Measurements from ENCODE around the gene CEP192. TPM values are rescaled to one million over a fixed set of nuclear protein-coding genes. Genes with fewer than 3 reads are reported as not detected.

The CEP192 gene
- polyA plus RNA-seq, 1 of the 3 experiments (the other 2 are of a cell fraction) = 9.4 TPM

DNA sequence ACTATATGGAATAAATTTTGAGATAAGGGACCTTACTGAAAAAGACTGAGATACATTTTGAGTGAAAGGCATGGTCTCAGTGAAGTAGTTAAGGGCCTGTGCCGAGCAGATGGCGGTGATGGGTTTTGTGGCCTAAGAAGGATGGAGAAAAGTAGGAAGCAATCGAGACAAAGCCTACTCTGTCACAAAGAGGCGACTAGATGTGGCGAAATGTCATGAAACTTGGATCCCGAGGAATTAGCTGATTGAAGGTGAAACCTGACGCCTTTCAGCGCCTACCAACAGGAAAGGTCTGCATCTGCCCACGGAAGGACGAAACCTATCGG lies 558 bp upstream of the CEP192 start (continued):
- TF ChIP-seq GATA2 (CRISPR knock-in tag; IDR thresholded peaks at IDR 0.05) (no peak), GABPA (IDR thresholded peaks at IDR 0.05; ENCODE audit: low read depth) (no peak), SIN3A (IDR thresholded peaks at IDR 0.05; ENCODE audit: borderline replicate concordance, low read depth, low read length) (no peak), EZH2phosphoT487 (IDR thresholded peaks at IDR 0.05; ENCODE audit: borderline replicate concordance, low read depth) (no peak), MXI1 (IDR thresholded peaks at IDR 0.05; ENCODE audit: low read depth, low read length) (no peak), JUND (IDR thresholded peaks at IDR 0.05) (no peak), RAD21 (IDR thresholded peaks at IDR 0.05; ENCODE audit: low read length) (no peak)
- TF ChIP-seq, protein P1, sequence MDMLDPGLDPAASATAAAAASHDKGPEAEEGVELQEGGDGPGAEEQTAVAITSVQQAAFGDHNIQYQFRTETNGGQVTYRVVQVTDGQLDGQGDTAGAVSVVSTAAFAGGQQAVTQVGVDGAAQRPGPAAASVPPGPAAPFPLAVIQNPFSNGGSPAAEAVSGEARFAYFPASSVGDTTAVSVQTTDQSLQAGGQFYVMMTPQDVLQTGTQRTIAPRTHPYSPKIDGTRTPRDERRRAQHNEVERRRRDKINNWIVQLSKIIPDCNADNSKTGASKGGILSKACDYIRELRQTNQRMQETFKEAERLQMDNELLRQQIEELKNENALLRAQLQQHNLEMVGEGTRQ (IDR thresholded peaks at IDR 0.05; ENCODE audit: borderline replicate concordance, low read depth, low read length) = no peak

DNA sequence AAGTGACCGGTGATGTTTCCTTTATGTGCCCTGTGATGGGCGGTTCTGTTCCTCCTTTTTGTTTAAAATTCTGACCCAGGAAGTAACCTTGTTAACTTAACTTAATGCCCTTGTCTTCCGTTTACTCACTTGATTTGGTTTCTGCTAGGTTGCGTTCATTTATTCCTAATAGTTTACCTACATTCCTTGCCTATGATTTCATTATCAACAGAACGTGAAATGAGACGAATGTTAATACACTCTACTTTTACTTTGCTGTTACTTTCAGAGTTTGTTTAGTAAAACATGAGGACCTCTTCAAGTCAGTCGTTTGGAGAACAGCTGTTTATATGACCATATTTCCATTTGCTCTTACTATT lies 638 bp downstream of the CEP192 start:
- under 1% methylated on average over 7 of the region's 7 CpGs for WGBS (ENCODE audit: low lambda C conversion rate)
- peak overlapping the region; percentile 86 to 94 for H3K4me3 ChIP-seq (ENCODE audit: low read depth in 2 of 2, low read length in 1 of 2)
- peak overlapping the region; percentile 80 to 92 for H3K27ac ChIP-seq (ENCODE audit: low read depth in 2 of 2, low read length in 1 of 2)
- H3K9me3 ChIP-seq = no peaks in the 10 kb centered on the region
- TF ChIP-seq, protein P2, sequence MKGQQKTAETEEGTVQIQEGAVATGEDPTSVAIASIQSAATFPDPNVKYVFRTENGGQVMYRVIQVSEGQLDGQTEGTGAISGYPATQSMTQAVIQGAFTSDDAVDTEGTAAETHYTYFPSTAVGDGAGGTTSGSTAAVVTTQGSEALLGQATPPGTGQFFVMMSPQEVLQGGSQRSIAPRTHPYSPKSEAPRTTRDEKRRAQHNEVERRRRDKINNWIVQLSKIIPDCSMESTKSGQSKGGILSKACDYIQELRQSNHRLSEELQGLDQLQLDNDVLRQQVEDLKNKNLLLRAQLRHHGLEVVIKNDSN (IDR thresholded peaks at IDR 0.05; ENCODE audit: borderline replicate concordance, low read depth) = no peak
- TF ChIP-seq, protein P3, sequence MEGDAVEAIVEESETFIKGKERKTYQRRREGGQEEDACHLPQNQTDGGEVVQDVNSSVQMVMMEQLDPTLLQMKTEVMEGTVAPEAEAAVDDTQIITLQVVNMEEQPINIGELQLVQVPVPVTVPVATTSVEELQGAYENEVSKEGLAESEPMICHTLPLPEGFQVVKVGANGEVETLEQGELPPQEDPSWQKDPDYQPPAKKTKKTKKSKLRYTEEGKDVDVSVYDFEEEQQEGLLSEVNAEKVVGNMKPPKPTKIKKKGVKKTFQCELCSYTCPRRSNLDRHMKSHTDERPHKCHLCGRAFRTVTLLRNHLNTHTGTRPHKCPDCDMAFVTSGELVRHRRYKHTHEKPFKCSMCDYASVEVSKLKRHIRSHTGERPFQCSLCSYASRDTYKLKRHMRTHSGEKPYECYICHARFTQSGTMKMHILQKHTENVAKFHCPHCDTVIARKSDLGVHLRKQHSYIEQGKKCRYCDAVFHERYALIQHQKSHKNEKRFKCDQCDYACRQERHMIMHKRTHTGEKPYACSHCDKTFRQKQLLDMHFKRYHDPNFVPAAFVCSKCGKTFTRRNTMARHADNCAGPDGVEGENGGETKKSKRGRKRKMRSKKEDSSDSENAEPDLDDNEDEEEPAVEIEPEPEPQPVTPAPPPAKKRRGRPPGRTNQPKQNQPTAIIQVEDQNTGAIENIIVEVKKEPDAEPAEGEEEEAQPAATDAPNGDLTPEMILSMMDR (IDR thresholded peaks at IDR 0.05) = no peak
- TF ChIP-seq YY1 (IDR thresholded peaks at IDR 0.05; ENCODE audit: low read depth) (no peak), GABPA (IDR thresholded peaks at IDR 0.05; ENCODE audit: low read depth) (peak; percentile 31; the same call in 1 of the 2 replicates), CHD2 (IDR thresholded peaks at IDR 0.05; ENCODE audit: low read length, partially characterized antibody) (no peak), FOXM1 (IDR thresholded peaks at IDR 0.05; ENCODE audit: low read depth) (no peak)
- peaks cover 4 to 9% of the 10 kb centered on the region in 2 experiments for H3K36me3 ChIP-seq (replicated peaks in 1 of 2; ENCODE audit: control insufficient read depth in 1 of 2, insufficient read depth in 2 of 2, low read length in 1 of 2)
- no peak for DNase-seq
- peak overlapping the region; percentile 86 for H2AFZ ChIP-seq (ENCODE audit: low read depth)
- H3K9ac ChIP-seq = peak overlapping the region; percentile 78
- H3K9me2 ChIP-seq = no peaks in the 10 kb centered on the region
- CTCF ChIA-PET = no interaction called here
- peaks cover 53% of the 10 kb centered on the region for H3K79me2 ChIP-seq (ENCODE audit: insufficient read depth)
- POLR2A ChIA-PET = interaction anchor here (0.5 kb wide), 1 partner anchor 17 kb away, joined by 4 read pairs; no protein-coding TSS in a partner anchor
- no peaks in the 10 kb centered on the region for H3K27me3 ChIP-seq (ENCODE audit: insufficient read depth)
- H4K20me1 ChIP-seq (ENCODE audit: insufficient read depth) = peaks cover 9% of the 10 kb centered on the region; the same call in 1 of the 2 replicates
- H3F3A ChIP-seq (replicated peaks; ENCODE audit: insufficient read depth) = peaks cover 13% of the 10 kb centered on the region
- peak overlapping the region; percentile 74 for H3K4me2 ChIP-seq
- H3K4me1 ChIP-seq (ENCODE audit: control insufficient read depth in 1 of 2, insufficient read depth in 2 of 2, low read depth in 1 of 2, low read length in 1 of 2) = peaks cover 4 to 22% of the 10 kb centered on the region in 2 experiments; a peak in 3 of 4 replicates

All from SK-N-SH (cell line).